ENCODE results near the gene ELOVL2. TPM values are rescaled to one million over a fixed set of nuclear protein-coding genes. Genes with fewer than 3 reads are reported as not detected.
A peak's percentile ranks its signal among the peaks of the same experiment; 100 is the strongest.

ELOVL2 gene
- total RNA-seq, 1 donor from 2014 or later, result 57.0 TPM

GRCh38 chr6:11023032-11023431, 21.1 kb downstream of the ELOVL2 start:
- no peak for DNase-seq (ENCODE audit: extremely low spot score, unreplicated experiment)
- TF ChIP-seq CTCF (IDR thresholded peaks at IDR 0.05), result no peak
- no peaks in the 10 kb centered on the region for H3K27me3 Mint-ChIP-seq (ENCODE audit: unreplicated experiment)
- H3K9me3 Mint-ChIP-seq (ENCODE audit: unreplicated experiment), result no peaks in the 10 kb centered on the region
- peak overlapping the region; percentile 36 for H3K27ac Mint-ChIP-seq (ENCODE audit: unreplicated experiment)
- H3K4me3 Mint-ChIP-seq (ENCODE audit: unreplicated experiment), result no peak overlapping the region
- peaks cover 63% of the 10 kb centered on the region for H3K4me1 Mint-ChIP-seq (ENCODE audit: unreplicated experiment)
- H3K36me3 Mint-ChIP-seq (ENCODE audit: unreplicated experiment), result peaks cover 4% of the 10 kb centered on the region

GRCh38 chr6:11021714-11022113, 22.4 kb downstream of the ELOVL2 start:
- DNase-seq (ENCODE audit: extremely low spot score, unreplicated experiment), result no peak
- TF ChIP-seq CTCF (IDR thresholded peaks at IDR 0.05), result no peak
- Mint-ChIP-seq H3K9me3 (ENCODE audit: unreplicated experiment) (no peaks in the 10 kb centered on the region), H3K27me3 (ENCODE audit: unreplicated experiment) (no peaks in the 10 kb centered on the region), H3K36me3 (ENCODE audit: unreplicated experiment) (peaks cover 4% of the 10 kb centered on the region), H3K27ac (ENCODE audit: unreplicated experiment) (peak overlapping the region; percentile 80), H3K4me3 (ENCODE audit: unreplicated experiment) (no peak overlapping the region), H3K4me1 (ENCODE audit: unreplicated experiment) (peaks cover 65% of the 10 kb centered on the region)

- no peak for TF ChIP-seq CTCF (IDR thresholded peaks at IDR 0.05)
- Mint-ChIP-seq H3K4me3 (ENCODE audit: unreplicated experiment) (no peak overlapping the region), H3K27ac (ENCODE audit: unreplicated experiment) (peak overlapping the region; percentile 59), H3K9me3 (ENCODE audit: unreplicated experiment) (no peaks in the 10 kb centered on the region), H3K36me3 (ENCODE audit: unreplicated experiment) (peaks cover 4% of the 10 kb centered on the region), H3K4me1 (ENCODE audit: unreplicated experiment) (peaks cover 67% of the 10 kb centered on the region), H3K27me3 (ENCODE audit: unreplicated experiment) (no peaks in the 10 kb centered on the region)
- no peak for DNase-seq (ENCODE audit: extremely low spot score, unreplicated experiment)
Observed at GRCh38 chr6:11021003-11021402, 23.1 kb downstream of the ELOVL2 start.

GRCh38 chr6:11018225-11018624, 25.9 kb downstream of the ELOVL2 start:
- TF ChIP-seq CTCF (IDR thresholded peaks at IDR 0.05), result no peak
- H3K4me3 Mint-ChIP-seq (ENCODE audit: unreplicated experiment), result no peak overlapping the region
- H3K4me1 Mint-ChIP-seq (ENCODE audit: unreplicated experiment), result peaks cover 58% of the 10 kb centered on the region
- no peak for DNase-seq (ENCODE audit: extremely low spot score, unreplicated experiment)
- H3K27ac Mint-ChIP-seq (ENCODE audit: unreplicated experiment), result no peak overlapping the region
- no peaks in the 10 kb centered on the region for H3K27me3 Mint-ChIP-seq (ENCODE audit: unreplicated experiment)
- H3K36me3 Mint-ChIP-seq (ENCODE audit: unreplicated experiment), result peaks cover 4% of the 10 kb centered on the region
- H3K9me3 Mint-ChIP-seq (ENCODE audit: unreplicated experiment), result no peaks in the 10 kb centered on the region

GRCh38 chr6:11017090-11017489, 27.0 kb downstream of the ELOVL2 start:
- Mint-ChIP-seq H3K27me3 (ENCODE audit: unreplicated experiment) (no peaks in the 10 kb centered on the region), H3K4me3 (ENCODE audit: unreplicated experiment) (no peak overlapping the region), H3K4me1 (ENCODE audit: unreplicated experiment) (peaks cover 59% of the 10 kb centered on the region), H3K9me3 (ENCODE audit: unreplicated experiment) (no peaks in the 10 kb centered on the region), H3K36me3 (ENCODE audit: unreplicated experiment) (peaks cover 4% of the 10 kb centered on the region), H3K27ac (ENCODE audit: unreplicated experiment) (no peak overlapping the region)
- DNase-seq (ENCODE audit: extremely low spot score, unreplicated experiment), result no peak
- TF ChIP-seq CTCF (IDR thresholded peaks at IDR 0.05), result no peak

Data from osteocyte (in vitro differentiated cells).